Peyer's patch (tissue), 4 donors: ENCODE results near the gene PDLIM7.

Experiments used
- CTCF ChIP-seq, 6 experiments: fragments of 450-650 bp in 4 of 6; fragments of 200-600 bp in 2 of 6; sonication (generic) in 1 of 6; IDR thresholded peaks; one replicate each; pipeline ENCODE4 v1.5.1; 2017 to 2019; ENCODE audit warnings: antibody characterized with exemption in 6 of 6, mild to moderate bottlenecking in 3 of 6, moderate library complexity in 1 of 6
- POLR2A ChIP-seq, 2 donors: fragments of 450-650 bp; IDR thresholded peaks; one replicate each; pipeline ENCODE4 v1.5.1; 2017; ENCODE audit warnings: antibody characterized with exemption in 2 of 2, mild to moderate bottlenecking in 2 of 2, moderate library complexity in 2 of 2

GRCh38 chr5:177545487-177546257 is 48.3 kb upstream of the PDLIM7 start:
- TF ChIP-seq CTCF (IDR thresholded peaks at IDR 0.05) (no peak), POLR2A (IDR thresholded peaks at IDR 0.05) (no peak)
